HG03575 (cell line): ENCODE results near the gene FLT3LG.
A peak's percentile ranks its signal among the peaks of the same experiment; 100 is the strongest.

Source experiments
- ATAC-seq: cut with Tn5 transposase; IDR thresholded peaks from one replicate; pipeline ENCODE4 v1.9.1; 2021; ENCODE audit not compliant: unreplicated experiment, insufficient number of reproducible peaks, low FRiP score; ENCODE audit errors: extremely low read depth

FLT3LG gene

GRCh38 chr19:49481020-49481683 lies 7.1 kb downstream of the FLT3LG start:
- no peak for ATAC-seq

GRCh38 chr19:49486232-49486631 lies 12.2 kb downstream of the FLT3LG start:
- ATAC-seq: no peak

GRCh38 chr19:49486710-49487276 lies 12.8 kb downstream of the FLT3LG start:
- no peak for ATAC-seq

GRCh38 chr19:49487277-49488045 lies 13.4 kb downstream of the FLT3LG start, which contains the start of gene RPL13A:
Gene RPL13A, plus strand, starts transcription at chr19:49487608. Its CDS starts 22 bp downstream, at chr19:49487630.
- peak; percentile 49 for ATAC-seq

GRCh38 chr19:49488046-49488862 lies 14.2 kb downstream of the FLT3LG start:
- no peak for ATAC-seq

DNA sequence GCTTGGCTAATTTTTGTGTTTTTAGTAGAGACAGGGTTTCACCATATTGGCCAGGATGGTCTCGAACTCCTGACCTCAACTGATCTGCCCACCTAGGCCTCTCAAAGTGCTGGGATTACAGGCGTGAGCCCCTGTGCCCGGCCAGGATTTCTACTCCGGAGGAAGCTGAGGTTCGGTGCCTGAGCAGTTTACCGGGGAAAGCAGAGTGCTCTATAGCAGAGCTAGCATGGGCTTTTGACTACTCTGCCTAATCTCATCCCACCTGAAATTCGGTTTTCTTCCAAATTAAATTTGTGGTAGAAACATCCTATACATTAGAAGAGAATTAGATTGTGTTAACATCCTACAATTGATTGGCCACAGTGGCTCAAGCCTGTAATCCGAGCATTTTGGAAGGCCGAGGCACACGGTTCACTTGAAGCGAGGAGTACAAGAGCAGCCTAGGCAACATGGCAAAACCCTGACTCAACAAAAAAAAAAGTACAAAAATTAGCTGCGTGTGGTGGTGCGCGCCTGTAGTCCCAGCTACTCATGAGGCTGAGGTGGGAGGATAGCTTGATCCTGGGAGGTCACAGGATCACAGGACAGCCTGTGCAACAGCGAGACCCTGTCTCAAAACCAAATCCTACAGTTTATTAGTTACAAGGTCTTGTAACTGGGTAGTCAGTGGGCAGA lies 15.0 kb downstream of the FLT3LG start:
- no peak for ATAC-seq

DNA sequence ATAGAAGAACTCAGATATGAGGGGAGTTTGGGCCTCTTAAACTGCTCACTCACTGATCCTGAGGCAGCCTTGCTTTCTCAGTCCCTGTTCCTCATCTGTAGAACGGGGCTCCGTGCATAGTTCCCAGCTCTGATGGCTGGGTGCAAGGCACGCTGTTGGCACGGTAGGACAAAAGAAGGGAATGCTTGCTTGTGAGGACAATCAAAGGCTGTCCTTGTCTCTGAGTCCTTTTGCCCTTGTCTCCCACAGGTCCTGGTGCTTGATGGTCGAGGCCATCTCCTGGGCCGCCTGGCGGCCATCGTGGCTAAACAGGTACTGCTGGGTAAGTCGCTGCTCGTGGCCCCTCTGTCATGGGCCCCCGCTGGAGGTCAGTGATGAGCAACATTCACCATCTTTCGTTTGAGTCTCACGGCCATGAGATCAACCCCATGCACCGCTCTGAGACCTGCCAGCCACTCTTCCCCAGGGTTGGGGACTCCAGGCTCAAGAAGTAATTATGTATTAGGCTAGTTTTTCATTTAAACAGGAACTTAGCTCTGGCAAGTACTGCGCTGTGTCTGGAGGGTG lies 15.7 kb downstream of the FLT3LG start:
- no peak for ATAC-seq

DNA sequence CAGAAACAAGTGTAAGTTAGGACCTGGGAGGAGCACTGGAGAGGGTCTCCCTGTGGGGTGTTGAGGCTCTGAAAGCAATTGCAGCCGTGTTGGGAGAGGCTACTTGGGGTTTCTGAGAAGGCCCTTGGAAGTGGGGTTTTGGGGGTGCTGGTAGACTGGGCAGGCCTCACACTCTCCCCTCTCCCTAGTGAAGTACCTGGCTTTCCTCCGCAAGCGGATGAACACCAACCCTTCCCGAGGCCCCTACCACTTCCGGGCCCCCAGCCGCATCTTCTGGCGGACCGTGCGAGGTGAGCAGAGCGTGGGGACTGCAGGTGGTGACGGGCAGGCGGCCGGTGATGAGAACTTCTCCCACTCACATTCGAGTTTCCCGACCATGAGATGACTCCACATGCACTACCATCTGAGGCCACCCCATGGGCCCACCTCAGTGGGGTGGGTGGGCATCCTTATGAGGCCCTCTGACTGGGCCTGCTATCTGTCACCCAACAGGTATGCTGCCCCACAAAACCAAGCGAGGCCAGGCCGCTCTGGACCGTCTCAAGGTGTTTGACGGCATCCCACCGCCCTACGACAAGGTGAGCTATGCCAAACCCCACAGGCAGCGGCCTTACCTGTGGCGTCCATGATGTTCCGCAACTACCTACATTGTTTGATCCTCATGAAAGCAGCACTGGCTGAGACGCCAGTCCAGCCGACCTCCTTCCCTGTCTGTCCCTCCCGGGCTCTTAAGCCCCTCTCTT lies 16.4 kb downstream of the FLT3LG start:
- no peak for ATAC-seq

DNA sequence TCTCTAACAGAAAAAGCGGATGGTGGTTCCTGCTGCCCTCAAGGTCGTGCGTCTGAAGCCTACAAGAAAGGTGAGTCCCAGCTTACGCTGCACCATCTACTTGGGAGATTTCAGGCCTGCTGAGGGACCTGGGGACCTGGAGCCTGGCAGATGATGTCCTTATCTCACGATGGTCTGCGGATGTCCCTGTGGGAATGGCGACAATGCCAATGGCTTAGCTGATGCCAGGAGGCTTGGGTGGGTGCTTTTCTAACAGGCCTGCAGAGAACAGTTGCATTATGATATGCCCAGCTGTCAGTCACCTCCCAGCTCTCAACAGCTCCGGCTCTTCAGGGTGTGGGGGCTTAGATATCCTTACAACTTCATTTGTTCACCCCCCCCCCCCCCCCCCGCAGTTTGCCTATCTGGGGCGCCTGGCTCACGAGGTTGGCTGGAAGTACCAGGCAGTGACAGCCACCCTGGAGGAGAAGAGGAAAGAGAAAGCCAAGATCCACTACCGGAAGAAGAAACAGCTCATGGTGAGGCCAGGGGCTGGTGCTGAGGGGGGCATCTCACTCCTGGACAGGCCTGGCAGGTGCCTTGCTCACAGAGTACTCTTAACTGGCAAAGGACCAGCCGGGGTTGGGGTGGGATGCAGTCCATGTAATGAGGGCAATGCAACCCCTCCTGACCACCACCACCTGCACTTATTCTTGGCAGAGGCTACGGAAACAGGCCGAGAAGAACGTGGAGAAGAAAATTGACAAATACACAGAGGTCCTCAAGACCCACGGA lies 17.2 kb downstream of the FLT3LG start:
- no peak for ATAC-seq

DNA sequence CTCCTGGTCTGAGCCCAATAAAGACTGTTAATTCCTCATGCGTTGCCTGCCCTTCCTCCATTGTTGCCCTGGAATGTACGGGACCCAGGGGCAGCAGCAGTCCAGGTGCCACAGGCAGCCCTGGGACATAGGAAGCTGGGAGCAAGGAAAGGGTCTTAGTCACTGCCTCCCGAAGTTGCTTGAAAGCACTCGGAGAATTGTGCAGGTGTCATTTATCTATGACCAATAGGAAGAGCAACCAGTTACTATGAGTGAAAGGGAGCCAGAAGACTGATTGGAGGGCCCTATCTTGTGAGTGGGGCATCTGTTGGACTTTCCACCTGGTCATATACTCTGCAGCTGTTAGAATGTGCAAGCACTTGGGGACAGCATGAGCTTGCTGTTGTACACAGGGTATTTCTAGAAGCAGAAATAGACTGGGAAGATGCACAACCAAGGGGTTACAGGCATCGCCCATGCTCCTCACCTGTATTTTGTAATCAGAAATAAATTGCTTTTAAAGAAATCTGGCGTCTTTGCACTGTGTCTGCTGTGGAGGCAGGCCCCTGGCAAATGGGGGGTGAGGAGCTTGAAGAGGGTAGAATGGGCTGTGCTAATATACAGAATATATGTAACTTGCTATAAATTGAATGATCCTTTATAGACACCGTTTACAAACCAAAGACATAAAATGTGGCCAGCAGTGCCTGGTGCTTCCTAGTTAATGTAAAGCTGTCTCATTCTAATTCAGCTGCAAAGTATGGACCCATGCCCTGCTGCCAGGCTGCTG lies 18.0 kb downstream of the FLT3LG start:
- no peak for ATAC-seq

- ATAC-seq: no peak
These were observed 18.8 kb downstream of the FLT3LG start for GRCh38 chr19:49492573-49493405.

- no peak for ATAC-seq
These were observed 22.6 kb downstream of the FLT3LG start for GRCh38 chr19:49496574-49497008.

DNA sequence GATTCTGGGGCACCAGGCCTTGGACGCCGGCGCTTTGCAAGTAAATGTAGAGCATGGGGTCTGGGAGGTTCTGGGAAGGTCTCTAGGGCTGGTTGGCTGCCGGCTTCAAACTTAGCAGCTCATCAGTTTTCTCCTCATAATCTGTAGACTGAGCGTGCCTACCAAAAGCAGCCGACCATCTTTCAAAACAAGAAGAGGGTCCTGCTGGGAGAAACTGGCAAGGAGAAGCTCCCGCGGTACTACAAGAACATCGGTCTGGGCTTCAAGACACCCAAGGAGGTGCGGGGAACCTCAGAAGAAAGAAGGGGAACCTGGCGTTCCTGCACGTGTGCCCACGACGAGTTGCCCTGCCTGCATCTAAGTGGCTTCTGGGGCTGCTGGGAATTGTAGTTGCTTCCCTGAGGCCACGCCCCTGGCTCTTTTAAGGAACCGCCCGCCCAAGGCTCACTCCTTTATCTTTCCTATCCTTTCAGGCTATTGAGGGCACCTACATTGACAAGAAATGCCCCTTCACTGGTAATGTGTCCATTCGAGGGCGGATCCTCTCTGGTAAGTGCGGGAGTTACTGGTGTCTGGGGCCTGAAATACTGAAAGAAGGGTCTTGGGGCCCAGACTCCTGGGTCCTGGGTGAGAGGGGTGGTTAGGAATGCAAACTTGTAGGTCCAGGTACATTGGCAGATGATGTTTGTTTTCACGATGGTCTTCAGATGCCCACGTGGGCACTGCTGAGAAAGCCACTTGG lies 23.2 kb downstream of the FLT3LG start:
- ATAC-seq: no peak

GRCh38 chr19:49497789-49498103 lies 23.7 kb downstream of the FLT3LG start:
- no peak for ATAC-seq

- no peak for ATAC-seq
These were observed 24.5 kb downstream of the FLT3LG start for GRCh38 chr19:49498475-49498874.
